HuH-7 (cell line): ENCODE results near the gene CTSE.

Experiments used
- DNase-seq: peaks from one replicate; pipeline ENCODE4 v3.0.0; 2011; ENCODE audit warnings: low spot score

The CTSE gene

DNA sequence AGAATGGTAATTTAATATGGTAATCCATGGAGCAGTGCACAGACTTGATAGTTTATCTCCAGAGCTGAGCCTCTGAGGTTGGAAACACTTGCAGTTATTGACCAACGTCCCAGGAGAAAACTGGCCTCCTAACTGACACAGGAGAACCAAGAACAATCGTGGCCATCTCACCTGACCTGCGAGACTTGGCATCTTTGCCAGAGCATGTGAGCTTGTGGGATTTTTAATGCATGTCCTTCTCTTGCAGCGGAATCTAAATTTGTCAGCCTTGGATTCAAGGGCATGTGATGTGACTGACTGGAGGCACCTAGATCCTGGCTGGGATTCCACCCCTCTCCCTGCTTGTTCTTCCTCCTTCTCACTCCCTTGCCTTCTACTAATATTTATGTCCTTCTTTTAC is 52.6 kb downstream of the CTSE start:
- DNase-seq: no peak

DNA sequence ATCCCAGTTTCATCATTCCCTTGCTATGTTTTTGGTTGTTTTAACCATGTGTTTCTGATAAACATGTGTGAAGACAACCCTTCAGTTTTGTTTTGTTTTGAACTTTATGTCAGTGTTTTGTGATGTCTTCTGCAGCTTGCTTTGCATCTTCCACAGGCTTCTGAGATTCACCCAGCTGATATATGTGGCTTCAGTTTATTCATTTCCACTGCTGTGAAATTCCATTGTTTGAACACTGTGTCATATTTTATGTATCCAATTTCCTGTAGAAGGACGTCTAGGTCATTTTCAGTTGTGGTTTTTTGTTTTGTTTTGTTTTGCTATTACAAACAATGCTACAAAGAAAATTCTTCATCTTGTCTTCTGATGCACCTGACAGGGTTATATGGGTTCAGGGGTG is 53.2 kb downstream of the CTSE start:
- no peak for DNase-seq

GRCh38 chr1:205969229-205969628 is 54.5 kb downstream of the CTSE start:
- DNase-seq: no peak

DNA sequence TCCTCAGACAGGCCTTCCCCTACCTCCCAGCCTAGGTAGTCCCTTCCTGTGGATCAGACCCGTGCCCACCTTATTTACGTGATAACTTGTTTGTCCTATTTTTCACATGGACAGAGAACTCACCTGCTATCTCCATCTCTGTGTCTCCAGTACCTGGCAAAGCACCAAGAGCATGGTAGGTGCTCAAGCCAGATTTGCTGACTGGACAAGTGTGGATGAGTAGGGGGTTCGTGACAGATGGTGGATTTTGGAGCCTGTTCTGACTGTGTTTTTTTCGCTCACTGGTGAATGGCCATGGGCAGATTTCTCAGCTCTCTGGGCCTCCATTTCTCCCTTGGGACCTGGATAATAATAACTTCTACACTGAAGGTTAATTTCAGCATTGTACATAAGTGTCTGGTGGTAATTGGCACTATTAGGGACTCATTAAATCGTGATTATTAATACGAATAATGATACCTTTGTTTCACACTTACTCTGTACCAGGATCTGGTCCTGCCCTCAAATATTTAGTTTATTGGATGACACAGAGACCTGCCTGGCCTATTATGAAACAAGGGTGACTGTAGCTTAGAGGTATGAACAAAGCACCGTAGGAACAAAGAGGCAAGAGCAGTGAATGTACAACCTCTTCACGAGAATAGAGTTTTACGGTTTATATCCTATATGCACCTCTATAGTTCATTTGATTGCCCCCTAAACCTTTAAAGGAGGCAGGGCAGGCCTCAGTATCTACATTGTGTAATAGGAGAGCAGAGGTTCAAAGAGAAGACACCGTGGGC is 56.0 kb downstream of the CTSE start:
- no peak for DNase-seq

- no peak for DNase-seq
Measured at GRCh38 chr1:205965036-205965884, 58.4 kb downstream of the CTSE start.

- DNase-seq: no peak
Measured at GRCh38 chr1:205963352-205964155, 60.1 kb downstream of the CTSE start.

GRCh38 chr1:205962821-205963221 is 60.9 kb downstream of the CTSE start:
- DNase-seq: no peak

- no peak for DNase-seq
Measured at GRCh38 chr1:205961991-205962820, 61.5 kb downstream of the CTSE start.

DNA sequence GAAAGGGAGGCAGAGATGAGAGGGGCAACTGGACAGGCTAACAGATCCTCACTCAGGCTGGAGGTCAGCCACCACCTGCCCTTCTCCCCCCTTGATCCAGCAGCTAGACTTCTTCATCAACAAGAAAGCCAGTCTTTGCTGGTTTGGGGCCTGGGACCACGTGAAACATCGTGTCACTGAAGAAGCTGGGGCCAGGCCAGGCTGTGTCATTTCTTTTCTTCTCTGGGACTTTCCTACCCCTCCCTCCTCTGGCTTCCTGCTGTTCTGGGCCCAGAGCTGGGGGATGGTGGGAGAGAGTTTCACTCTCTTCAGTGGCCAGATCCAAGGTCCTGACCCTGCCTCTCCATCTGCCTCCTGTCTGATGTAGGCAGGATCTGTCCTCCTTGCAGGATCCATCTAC is 62.3 kb downstream of the CTSE start:
- DNase-seq: no peak

GRCh38 chr1:205959789-205960188 is 63.9 kb downstream of the CTSE start:
- no peak for DNase-seq
